ENCODE measurements around the gene AMN1.

Gene AMN1

DNA sequence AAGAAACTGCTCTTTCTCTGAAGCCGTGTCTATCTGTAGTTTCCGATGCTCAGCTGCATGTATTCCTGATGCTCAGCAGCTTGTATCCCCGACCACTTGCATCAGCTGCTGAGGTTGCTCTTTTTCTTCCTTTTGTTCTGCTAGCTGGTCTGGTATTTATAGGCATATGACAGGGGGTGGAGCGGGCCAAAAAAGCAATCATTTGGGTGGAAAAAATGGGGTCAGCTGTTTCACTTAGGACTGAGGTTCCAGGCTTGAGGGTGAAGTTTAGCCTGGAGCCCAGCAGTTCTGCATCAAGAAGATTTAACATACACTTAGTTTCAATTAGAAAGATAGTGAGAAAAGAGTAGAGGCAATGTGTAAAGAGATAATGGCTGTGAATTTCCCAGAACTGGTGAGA lies 23.6 kb upstream of the AMN1 start (continued):
- no peak for TF ChIP-seq ZNF529 (tag by site-specific recombination; IDR thresholded peaks at IDR 0.05; ENCODE audit: insufficient replicate concordance)
- no peak for TF ChIP-seq ZNF157 (tag by site-specific recombination; IDR thresholded peaks at IDR 0.05)
- TF ChIP-seq PRDM2 (tag by site-specific recombination; IDR thresholded peaks at IDR 0.05; ENCODE audit: borderline replicate concordance), result no peak
- TF ChIP-seq, protein P1, sequence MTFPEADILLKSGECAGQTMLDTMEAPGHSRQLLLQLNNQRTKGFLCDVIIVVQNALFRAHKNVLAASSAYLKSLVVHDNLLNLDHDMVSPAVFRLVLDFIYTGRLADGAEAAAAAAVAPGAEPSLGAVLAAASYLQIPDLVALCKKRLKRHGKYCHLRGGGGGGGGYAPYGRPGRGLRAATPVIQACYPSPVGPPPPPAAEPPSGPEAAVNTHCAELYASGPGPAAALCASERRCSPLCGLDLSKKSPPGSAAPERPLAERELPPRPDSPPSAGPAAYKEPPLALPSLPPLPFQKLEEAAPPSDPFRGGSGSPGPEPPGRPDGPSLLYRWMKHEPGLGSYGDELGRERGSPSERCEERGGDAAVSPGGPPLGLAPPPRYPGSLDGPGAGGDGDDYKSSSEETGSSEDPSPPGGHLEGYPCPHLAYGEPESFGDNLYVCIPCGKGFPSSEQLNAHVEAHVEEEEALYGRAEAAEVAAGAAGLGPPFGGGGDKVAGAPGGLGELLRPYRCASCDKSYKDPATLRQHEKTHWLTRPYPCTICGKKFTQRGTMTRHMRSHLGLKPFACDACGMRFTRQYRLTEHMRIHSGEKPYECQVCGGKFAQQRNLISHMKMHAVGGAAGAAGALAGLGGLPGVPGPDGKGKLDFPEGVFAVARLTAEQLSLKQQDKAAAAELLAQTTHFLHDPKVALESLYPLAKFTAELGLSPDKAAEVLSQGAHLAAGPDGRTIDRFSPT (tag by site-specific recombination; IDR thresholded peaks at IDR 0.05), result no peak
- TF ChIP-seq ZBTB7A (tag by site-specific recombination; IDR thresholded peaks at IDR 0.05; ENCODE audit: low read depth), result no peak
- TF ChIP-seq, protein P2, sequence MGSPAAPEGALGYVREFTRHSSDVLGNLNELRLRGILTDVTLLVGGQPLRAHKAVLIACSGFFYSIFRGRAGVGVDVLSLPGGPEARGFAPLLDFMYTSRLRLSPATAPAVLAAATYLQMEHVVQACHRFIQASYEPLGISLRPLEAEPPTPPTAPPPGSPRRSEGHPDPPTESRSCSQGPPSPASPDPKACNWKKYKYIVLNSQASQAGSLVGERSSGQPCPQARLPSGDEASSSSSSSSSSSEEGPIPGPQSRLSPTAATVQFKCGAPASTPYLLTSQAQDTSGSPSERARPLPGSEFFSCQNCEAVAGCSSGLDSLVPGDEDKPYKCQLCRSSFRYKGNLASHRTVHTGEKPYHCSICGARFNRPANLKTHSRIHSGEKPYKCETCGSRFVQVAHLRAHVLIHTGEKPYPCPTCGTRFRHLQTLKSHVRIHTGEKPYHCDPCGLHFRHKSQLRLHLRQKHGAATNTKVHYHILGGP (tag by site-specific recombination; IDR thresholded peaks at IDR 0.05), result no peak
- no peak for TF ChIP-seq ZNF133 (tag by site-specific recombination; IDR thresholded peaks at IDR 0.05)
- no peak for TF ChIP-seq BCL11A (tag by site-specific recombination; IDR thresholded peaks at IDR 0.05; ENCODE audit: low read depth)
- TF ChIP-seq KLF8 (tag by site-specific recombination; IDR thresholded peaks at IDR 0.05), result no peak

GRCh38 chr12:31751085-31751484 lies 22.3 kb upstream of the AMN1 start:
- no peak overlapping the region for H3K27ac ChIP-seq (ENCODE audit: extremely low read depth, low read depth, low read length)
- no peaks in the 10 kb centered on the region for H3K36me3 ChIP-seq (ENCODE audit: control insufficient read depth in 2 of 2, insufficient read depth in 1 of 2, low read length in 2 of 2)
- no peaks in the 10 kb centered on the region for H3K9me3 ChIP-seq (ENCODE audit: control insufficient read depth, insufficient read depth, low read depth, low read length)
- ChIA-PET POLR2A (no interaction called here), CTCF (no interaction called here)
- H3K4me1 ChIP-seq (ENCODE audit: control insufficient read depth, insufficient read depth, low read length), result no peaks in the 10 kb centered on the region
- H3K4me3 ChIP-seq (ENCODE audit: low read depth, low read length), result no peak overlapping the region
- TF ChIP-seq ZBTB1 (tag by site-specific recombination; IDR thresholded peaks at IDR 0.05), result no peak
- TF ChIP-seq RBAK (tag by site-specific recombination; IDR thresholded peaks at IDR 0.05), result no peak
- TF ChIP-seq ZNF138 (tag by site-specific recombination; IDR thresholded peaks at IDR 0.05; ENCODE audit: borderline replicate concordance), result no peak
- TF ChIP-seq AEBP2 (tag by site-specific recombination; IDR thresholded peaks at IDR 0.05; ENCODE audit: borderline replicate concordance), result no peak
- TF ChIP-seq ZNF174 (tag by site-specific recombination; IDR thresholded peaks at IDR 0.05), result no peak
- TF ChIP-seq SP2 (tag by site-specific recombination; IDR thresholded peaks at IDR 0.05), result no peak
- TF ChIP-seq, protein P3, sequence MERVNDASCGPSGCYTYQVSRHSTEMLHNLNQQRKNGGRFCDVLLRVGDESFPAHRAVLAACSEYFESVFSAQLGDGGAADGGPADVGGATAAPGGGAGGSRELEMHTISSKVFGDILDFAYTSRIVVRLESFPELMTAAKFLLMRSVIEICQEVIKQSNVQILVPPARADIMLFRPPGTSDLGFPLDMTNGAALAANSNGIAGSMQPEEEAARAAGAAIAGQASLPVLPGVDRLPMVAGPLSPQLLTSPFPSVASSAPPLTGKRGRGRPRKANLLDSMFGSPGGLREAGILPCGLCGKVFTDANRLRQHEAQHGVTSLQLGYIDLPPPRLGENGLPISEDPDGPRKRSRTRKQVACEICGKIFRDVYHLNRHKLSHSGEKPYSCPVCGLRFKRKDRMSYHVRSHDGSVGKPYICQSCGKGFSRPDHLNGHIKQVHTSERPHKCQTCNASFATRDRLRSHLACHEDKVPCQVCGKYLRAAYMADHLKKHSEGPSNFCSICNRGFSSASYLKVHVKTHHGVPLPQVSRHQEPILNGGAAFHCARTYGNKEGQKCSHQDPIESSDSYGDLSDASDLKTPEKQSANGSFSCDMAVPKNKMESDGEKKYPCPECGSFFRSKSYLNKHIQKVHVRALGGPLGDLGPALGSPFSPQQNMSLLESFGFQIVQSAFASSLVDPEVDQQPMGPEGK (tag by site-specific recombination; IDR thresholded peaks at IDR 0.05), result no peak
- TF ChIP-seq ZNF629 (tag by site-specific recombination; IDR thresholded peaks at IDR 0.05), result no peak
- no peak for TF ChIP-seq ZNF10 (tag by site-specific recombination; IDR thresholded peaks at IDR 0.05)
- TF ChIP-seq OSR2 (tag by site-specific recombination; IDR thresholded peaks at IDR 0.05), result no peak
